HepG2 (cell line): ENCODE results near the gene BIRC6. TPM values are rescaled to one million over a fixed set of nuclear protein-coding genes. Genes with fewer than 3 reads are reported as not detected.

Experiments used
- ATAC-seq: fragments of 200-7000 bp; cut with Tn5 transposase; 3 replicates; pipeline ENCODE4 v1.9.1; 2020; ENCODE audit warnings: mild to moderate bottlenecking, moderate library complexity
- BruUV-seq: library from RNA; stranded (reverse); fragments of 400-500 nt; replicated peaks from 2 replicates; lab custom pipeline; 2021; lab: Mats Ljungman, UMichigan
- CTCF ChIA-PET: fragments of 300-600 bp; formaldehyde crosslinking; extraction: SDS; loops from one replicate; lab custom pipeline; 2021; ENCODE audit warnings: low total read pairs, inconsistent platforms, low intra/inter-chr PET ratio; lab: Yijun Ruan, JAX
- POLR2A ChIA-PET: fragments of 350-600 bp; sonication (Branson Sonifier 250); formaldehyde crosslinking; loops from one replicate; lab custom pipeline; 2020; ENCODE audit warnings: antibody characterized with exemption, inconsistent platforms; lab: Yijun Ruan, JAX
- DNase-seq: peaks from one replicate; pipeline ENCODE4 v3.0.0-alpha.2; 2015; ENCODE audit warnings: low spot score
- FAIRE-seq: peaks from 3 replicates; lab custom pipeline; 2011; peaks lifted over from hg19 to GRCh38; lab: Jason Lieb, UNC
- H2AFZ ChIP-seq: one replicate; pipeline ENCODE4 v1.6.1; 2011; ENCODE audit warnings: low read length, inconsistent platforms
- H3K27ac ChIP-seq: fragments of 300-600 bp; 3 replicates; pipeline ENCODE4 v1.8.0; 2011; ENCODE audit warnings: mixed run types, mild to moderate bottlenecking, mixed read lengths, low read length, inconsistent platforms; ENCODE audit not compliant: insufficient read depth; ENCODE audit errors: extremely low read length
- H3K27me3 ChIP-seq, 2 experiments: fragments of 200-600 bp in 1 of 2; 2 replicates in 1 of 2; 3 replicates in 1 of 2; pipeline versions ENCODE4 v1.6.0 to v1.8.0; 2011; ENCODE audit warnings: low read length in 2 of 2, mild to moderate bottlenecking in 2 of 2, moderate library complexity in 2 of 2, inconsistent platforms in 1 of 2; ENCODE audit not compliant: insufficient read depth in 2 of 2, control insufficient read depth in 1 of 2
- H3K36me3 ChIP-seq, 2 experiments: fragments of 200-600 bp in 1 of 2; replicated peaks in 1 of 2; 2 replicates in 1 of 2; 3 replicates in 1 of 2; pipeline versions ENCODE4 v1.5.1 to v1.8.0; 2011; ENCODE audit warnings: low read length in 2 of 2, inconsistent platforms in 1 of 2; ENCODE audit not compliant: insufficient read depth in 2 of 2, control insufficient read depth in 1 of 2
- H3K4me1 ChIP-seq: 2 replicates; pipeline ENCODE4 v1.5.1; 2012; ENCODE audit warnings: low read length, inconsistent platforms; ENCODE audit not compliant: insufficient read depth
- H3K4me2 ChIP-seq: 2 replicates; pipeline ENCODE4 v1.6.0; 2011; ENCODE audit warnings: low read depth, low read length, inconsistent platforms
- H3K4me3 ChIP-seq, 3 experiments: fragments of 200-600 bp in 1 of 3; sonication (generic), shearing (Covaris generic) in 1 of 3; replicated peaks in 1 of 3; 2 replicates each; pipeline ENCODE4 v1.5.1; 2011 to 2016; ENCODE audit warnings: low read length in 3 of 3, inconsistent platforms in 2 of 3, low read depth in 2 of 3, mild to moderate bottlenecking in 2 of 3, control low read depth in 1 of 3, mixed read lengths in 1 of 3; ENCODE audit not compliant: insufficient read depth in 1 of 3
- H3K79me2 ChIP-seq: one replicate; pipeline ENCODE4 v1.6.1; 2011; ENCODE audit warnings: low read length, inconsistent platforms; ENCODE audit not compliant: insufficient read depth
- H3K9ac ChIP-seq: 2 replicates; pipeline ENCODE4 v1.6.0; 2011; ENCODE audit warnings: mild to moderate bottlenecking, low read depth, low read length, inconsistent platforms; ENCODE audit not compliant: insufficient read depth
- H3K9me3 ChIP-seq: 2 replicates; pipeline ENCODE4 v1.5.1; 2012; ENCODE audit warnings: mild to moderate bottlenecking, low read length
- H4K20me1 ChIP-seq: 2 replicates; pipeline ENCODE4 v1.6.0; 2011; ENCODE audit warnings: inconsistent platforms, mild to moderate bottlenecking, low read length, moderate library complexity; ENCODE audit not compliant: insufficient read depth
- CEBPB ChIP-seq: IDR thresholded peaks from 2 replicates; pipeline ENCODE4 v1.6.1; 2011; ENCODE audit warnings: low read depth, low read length, improper control_type of control experiment, borderline replicate concordance
- FOSL2 ChIP-seq: sonication (generic); formaldehyde crosslinking; IDR thresholded peaks from 2 replicates; pipeline ENCODE4 v1.4.0; 2020; ENCODE audit warnings: missing genetic modification reagents
- GABPA ChIP-seq, 2 experiments: IDR thresholded peaks; 2 replicates each; pipeline ENCODE4 v1.6.1; 2011 to 2016; ENCODE audit warnings: low read depth in 2 of 2, low read length in 1 of 2, missing biosample characterization in 1 of 2, missing genetic modification characterization in 1 of 2
- HNF4A ChIP-seq: sonication (generic); formaldehyde crosslinking; IDR thresholded peaks from 2 replicates; pipeline ENCODE4 v1.4.0; 2020; ENCODE audit warnings: missing genetic modification reagents
- MAFF ChIP-seq: IDR thresholded peaks from 2 replicates; pipeline ENCODE4 v1.6.1; 2011; ENCODE audit warnings: low read depth, low read length, improper control_type of control experiment
- MAFK ChIP-seq, 2 experiments: IDR thresholded peaks in 1 of 2; conservative IDR thresholded peaks in 1 of 2; 2 replicates each; pipeline ENCODE4 v1.6.1; 2011; ENCODE audit warnings: improper control_type of control experiment in 2 of 2, low read length in 2 of 2
- RBM22 ChIP-seq: fragments of 200-400 bp; formaldehyde crosslinking; optimal IDR thresholded peaks from 2 replicates; pipeline ENCODE3; 2017; ENCODE audit warnings: mild to moderate bottlenecking, low read length, moderate library complexity
- STAT5B ChIP-seq: sonication (generic); formaldehyde crosslinking; IDR thresholded peaks from 2 replicates; pipeline ENCODE4 v1.4.0; 2020; ENCODE audit warnings: missing genetic modification reagents
- ZIK1 ChIP-seq: sonication (generic); formaldehyde crosslinking; IDR thresholded peaks from 2 replicates; pipeline ENCODE4 v1.5.0; 2020; ENCODE audit warnings: mild to moderate bottlenecking, low read depth, missing genetic modification reagents, borderline replicate concordance
- WGBS: methylation state at CpG from one replicate; pipeline ENCODE4 v1.1.6; 2017; ENCODE audit warnings: low lambda C conversion rate; 5-methylcytosine and 5-hydroxymethylcytosine counted together
- in situ Hi-C: cut with HindIII; loops from 2 replicates; pipeline ENCODE4 v1.10.0; 2017; ENCODE audit warnings: low pct_unique_long_range_greater_than_20kb; ENCODE audit not compliant: extremely low pct_ligation_motif_present
- intact Hi-C: fragments of 100-400 bp; cut with micrococcal nuclease; formaldehyde crosslinking; loops from one replicate; pipeline ENCODE4 v1.10.0; 2022; ENCODE audit not compliant: unreplicated experiment
- polyA plus RNA-seq, 8 experiments: library from polyadenylated mRNA; depleted of rRNA in 3 of 8; stranded (reverse) in 7 of 8; unstranded in 1 of 8; fragments of >200 nt; fragmentation: Illumina TruSeq in 4 of 8; extraction: Trizol in 4 of 8; gene quantifications; 2 replicates each; pipeline versions ENCODE4 v1.2.1 to v1.2.3, GENCODE V29; 2011 to 2016; ENCODE audit warnings: low read depth in 4 of 8, missing spikeins in 1 of 8, mixed read lengths in 1 of 8; ENCODE audit not compliant: insufficient read depth in 1 of 8
- total RNA-seq, 5 experiments: library from RNA; depleted of rRNA; stranded (reverse); fragments of >200 nt; fragmentation: Illumina TruSeq; extraction: Trizol; gene quantifications; 2 replicates each; pipeline ENCODE4 v1.2.3, GENCODE V29; 2016; ENCODE audit warnings: low read depth in 1 of 5

BIRC6 gene
- total and polyA plus RNA-seq, 2 of the 13 experiments (the other 11 are each of a cell fraction or from before 2014, with no cell fraction given), result 65.6 to 120 TPM

DNA sequence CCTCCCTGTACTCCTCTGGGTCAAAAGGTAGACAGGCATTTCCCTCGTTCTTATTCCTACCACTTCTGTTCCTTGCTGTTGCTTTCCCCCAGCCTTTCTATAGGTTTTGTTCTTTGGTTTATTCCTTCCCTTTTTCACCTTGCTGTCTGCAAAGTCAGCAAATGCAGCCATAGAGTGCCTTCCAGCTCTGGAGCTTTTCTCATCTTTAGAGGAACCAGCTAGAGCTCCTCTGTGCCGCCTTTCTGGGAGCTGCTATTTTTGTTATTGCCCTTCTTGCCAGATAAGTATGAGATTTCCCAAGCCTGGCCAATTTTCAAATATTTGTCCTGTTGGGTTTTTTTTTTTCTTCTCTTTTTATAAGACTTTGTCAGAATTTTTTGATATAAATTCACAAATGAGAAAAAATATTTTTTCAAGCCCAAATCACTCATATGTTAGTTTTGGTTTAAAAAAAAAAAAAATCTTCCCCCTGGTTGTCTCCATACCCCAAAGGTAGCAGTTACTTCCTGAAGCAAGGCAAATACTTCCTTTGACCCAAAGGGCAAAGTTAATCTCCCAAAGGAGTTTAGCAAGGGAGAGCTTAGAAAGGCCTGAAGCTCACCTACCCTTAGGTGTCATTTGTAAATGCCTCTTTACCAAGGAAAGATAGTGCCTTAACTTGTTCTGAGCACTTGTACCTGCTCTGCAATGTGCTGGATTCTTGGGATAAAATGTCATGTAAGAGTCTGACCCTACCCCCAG lies 265.9 kb downstream of the BIRC6 start:
- TF ChIP-seq MAFK (conservative IDR thresholded peaks at IDR 0.05 in 1 of 2, IDR thresholded peaks at IDR 0.05 in 1 of 2; ENCODE audit: low read length in 2 of 2) (peak; percentile 49 to 51; a peak in 3 of 4 replicates), HNF4A (CRISPR knock-in tag) (peak; percentile 47), MAFF (0 out of 2 replicates have a peak, but pooled peaks have one; percentile 25), GABPA (IDR thresholded peaks at IDR 0.05; ENCODE audit: low read depth, low read length) (no peak), GABPA (CRISPR knock-in tag; IDR thresholded peaks at IDR 0.05; ENCODE audit: low read depth) (0 out of 2 replicates have a peak, but pooled peaks have one; percentile 24), STAT5B (CRISPR knock-in tag) (no peak), FOSL2 (no peak)
- intact Hi-C loops, result no loop called here
- Histone ChIP-seq H3K36me3 (peaks cover 0 to 17% of the 10 kb centered on the region in 2 experiments; a peak in 2 of 5 replicates), H3K4me1 (peaks cover 19% of the 10 kb centered on the region), H3K4me2 (no peak overlapping the region), H3K79me2 (no peaks in the 10 kb centered on the region), H4K20me1 (no peaks in the 10 kb centered on the region), H3K4me3 (no peak overlapping the region), H2AFZ (no peak overlapping the region), H3K9ac (no peak overlapping the region), H3K9me3 (no peaks in the 10 kb centered on the region), H3K27me3 (no peaks in the 10 kb centered on the region), H3K27ac (peak overlapping the region; percentile 12)
- DNase-seq (peak; percentile 22), ATAC-seq (no peak; the same call in 2 of the 3 replicates), FAIRE-seq (peak; percentile 4)
- BruUV-seq, result no TSS peak
- 93% methylated on average over 2 of the region's 2 CpGs for WGBS
- in situ Hi-C loops, result no loop called here
- CTCF ChIA-PET, result no interaction called here
- POLR2A ChIA-PET, result no interaction called here

DNA sequence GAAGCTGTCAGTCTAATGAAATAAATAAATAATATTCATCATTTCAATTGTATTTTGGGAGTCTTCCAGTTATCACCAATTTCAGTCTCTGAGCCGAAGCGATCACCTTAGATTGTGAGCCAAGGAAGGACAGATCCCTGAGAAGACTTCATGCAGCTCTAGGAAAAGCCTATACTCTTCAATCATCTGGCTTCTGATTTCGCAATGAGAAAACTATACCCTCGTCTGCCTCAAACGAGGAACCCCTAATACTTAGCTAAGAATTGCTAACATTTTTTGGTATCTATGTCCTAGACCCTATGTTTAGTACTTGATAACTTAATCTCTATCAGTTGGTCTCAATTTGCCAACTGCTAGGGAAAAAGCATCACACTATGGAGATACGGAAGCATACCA lies 266.5 kb downstream of the BIRC6 start:
- TF ChIP-seq RBM22, result peak; percentile 65
- peak; percentile 87 for TF ChIP-seq CEBPB
- no peak for TF ChIP-seq ZIK1 (CRISPR knock-in tag)

More for the DNA sequence above, 266.5 kb downstream of the BIRC6 start:
- H3K27me3 ChIP-seq, result peaks cover 0 to 3% of the 10 kb centered on the region in 2 experiments; a peak in 1 of 5 replicates
- no peak overlapping the region for H3K9ac ChIP-seq
- H3K4me3 ChIP-seq, result no peak overlapping the region
- H3K79me2 ChIP-seq, result peaks cover 2% of the 10 kb centered on the region
- in situ Hi-C loops (no loop called here), intact Hi-C loops (no loop called here)
- DNase-seq, result no peak
- no peak overlapping the region for H2AFZ ChIP-seq
- H3K9me3 ChIP-seq, result no peaks in the 10 kb centered on the region
- peaks cover 19% of the 10 kb centered on the region for H3K4me1 ChIP-seq
- ChIA-PET CTCF (no interaction called here), POLR2A (no interaction called here)
- FAIRE-seq, result no peak
- no peak for ATAC-seq
- BruUV-seq, result no TSS peak
- no peak overlapping the region for H3K4me2 ChIP-seq
- WGBS, result 89% methylated on average over 6 of the region's 6 CpGs
- H4K20me1 ChIP-seq, result no peaks in the 10 kb centered on the region
- peak overlapping the region; percentile 12 for H3K27ac ChIP-seq
- H3K36me3 ChIP-seq, result peaks cover 0 to 15% of the 10 kb centered on the region in 2 experiments; a peak in 2 of 5 replicates
